Activated T-cell treated with anti-CD3 and anti-CD28 coated beads for 24 hours (primary cell): ENCODE measurements around the gene SORD.
A peak's percentile ranks its signal among the peaks of the same experiment; 100 is the strongest.

ENCODE experiments used
- DNase-seq: peaks from one replicate; pipeline ENCODE4 v3.0.0-alpha.2; 2020; ENCODE audit warnings: low read depth

The SORD gene

GRCh38 chr15:45116482-45117307 is 93.7 kb downstream of the SORD start:
- no peak for DNase-seq

- DNase-seq: no peak
These were observed 94.5 kb downstream of the SORD start for GRCh38 chr15:45117308-45118130.

GRCh38 chr15:45118131-45118588 is 95.2 kb downstream of the SORD start:
- DNase-seq: peak; percentile 79

GRCh38 chr15:45118996-45119395 is 96.0 kb downstream of the SORD start:
- no peak for DNase-seq

GRCh38 chr15:45120081-45120972 is 97.3 kb downstream of the SORD start:
- DNase-seq: no peak

GRCh38 chr15:45121020-45121419 is 98.0 kb downstream of the SORD start:
- no peak for DNase-seq

- no peak for DNase-seq
These were observed 98.9 kb downstream of the SORD start for GRCh38 chr15:45121706-45122417.

- DNase-seq: no peak
These were observed 99.7 kb downstream of the SORD start for GRCh38 chr15:45122719-45123118.

GRCh38 chr15:45123397-45123796 is 100.4 kb downstream of the SORD start:
- no peak for DNase-seq

GRCh38 chr15:45126535-45127158 is 103.7 kb downstream of the SORD start:
- peak; percentile 27 for DNase-seq
